LNCAP (cell line): Measurements from ENCODE around the gene PKIG.

Source experiments
- CTCF ChIP-seq: fragments of 450-650 bp; IDR thresholded peaks from 2 replicates; pipeline ENCODE4 v1.5.1; 2017; ENCODE audit warnings: mild to moderate bottlenecking

The PKIG gene

GRCh38 chr20:44664131-44664530 is 81.8 kb downstream of the PKIG start:
- TF ChIP-seq CTCF = no peak

GRCh38 chr20:44666066-44666465 is 83.7 kb downstream of the PKIG start:
- no peak for TF ChIP-seq CTCF
